Posterior cingulate gyrus (tissue), 11 donors: ENCODE measurements around the gene LMF1.
"Not testable (repeated sequence)": the region's sequence is repeated elsewhere in the genome, so short reads cannot be mapped to it uniquely, and the experiment has no call there.

Experiments used
- DNase-seq, 10 donors: peaks; one replicate each; pipeline versions ENCODE4 v3.0.0 to v3.0.0-alpha.2; 2020 to 2021; ENCODE audit warnings: mixed read lengths in 3 of 10
- intact Hi-C: fragments of 100-400 bp; cut with DNase I; formaldehyde crosslinking; loops from one replicate; pipeline ENCODE4 v1.15.1; 2023

Gene LMF1

DNA sequence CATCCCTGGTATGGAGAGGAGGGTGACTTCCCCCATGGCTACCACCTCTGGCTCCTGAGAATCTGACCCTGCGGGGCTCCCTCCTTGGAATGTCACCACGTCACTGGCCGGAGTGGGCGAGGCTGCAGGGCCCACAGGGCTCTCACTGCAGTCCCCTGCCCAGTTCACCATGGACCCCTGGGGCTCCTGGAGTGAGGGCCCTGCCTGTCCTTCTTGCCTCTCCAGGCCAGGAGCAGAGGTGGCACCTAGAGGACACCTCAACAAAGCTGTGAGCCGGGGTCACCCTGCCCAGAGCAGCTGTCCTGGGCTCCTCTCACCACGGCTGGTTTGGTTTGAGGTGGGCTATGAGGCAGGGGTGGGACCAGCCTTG lies 102.4 kb downstream of the LMF1 start:
- intact Hi-C loops: no loop called here
- peak in 3 of 10 donors; percentile 42 to 57 (median 52) for DNase-seq

DNA sequence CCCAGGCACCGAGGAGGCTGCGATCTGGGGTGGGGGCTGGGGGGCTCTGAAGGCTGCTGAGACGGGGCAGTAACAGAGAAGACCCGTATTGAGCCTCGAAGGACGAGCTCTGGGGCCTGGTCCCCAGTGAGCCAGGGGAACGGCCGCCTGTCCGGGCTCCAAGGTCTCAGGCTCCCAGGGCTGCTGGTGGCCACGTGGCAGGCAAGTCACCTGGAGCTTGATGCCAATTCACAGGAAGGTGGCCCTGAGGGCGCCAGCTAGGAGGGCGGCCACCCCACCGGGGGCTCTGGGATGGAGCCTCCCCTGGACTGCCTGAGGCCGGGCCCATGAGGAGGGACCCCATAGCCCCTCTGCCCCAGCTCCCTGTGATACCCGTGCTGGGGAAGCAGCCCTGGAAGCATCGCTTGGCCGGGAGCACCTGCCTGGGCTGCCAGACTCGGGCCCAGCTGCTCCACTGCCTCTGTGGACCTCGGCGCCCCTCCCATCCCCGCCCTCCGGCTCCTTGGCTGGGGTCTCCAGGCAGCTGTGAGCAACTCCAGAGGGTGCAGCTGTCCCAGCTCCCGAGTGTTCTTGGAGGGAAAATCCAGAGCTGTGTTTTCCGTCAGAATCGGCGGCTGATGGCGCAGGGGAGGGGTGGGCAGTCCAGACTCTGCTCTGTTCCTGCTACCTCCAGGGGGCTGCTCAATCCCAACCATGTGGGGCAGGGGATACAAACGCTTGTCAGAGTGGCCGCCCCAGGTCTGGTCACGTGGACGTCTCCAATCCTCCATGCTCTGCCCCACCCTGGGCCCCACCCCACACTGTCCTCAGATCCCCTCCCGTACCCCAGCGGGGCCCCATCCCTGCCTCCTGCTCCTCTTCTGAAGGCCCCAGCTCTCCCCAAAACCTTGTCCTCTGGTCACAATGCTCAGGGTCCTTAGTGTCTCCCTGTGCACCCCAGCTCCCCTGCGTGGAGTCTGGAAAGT lies 103.1 kb downstream of the LMF1 start:
- DNase-seq: peak in 3 of 10 donors; percentile 67 to 84 (median 69)
- intact Hi-C loops: no loop called here

DNA sequence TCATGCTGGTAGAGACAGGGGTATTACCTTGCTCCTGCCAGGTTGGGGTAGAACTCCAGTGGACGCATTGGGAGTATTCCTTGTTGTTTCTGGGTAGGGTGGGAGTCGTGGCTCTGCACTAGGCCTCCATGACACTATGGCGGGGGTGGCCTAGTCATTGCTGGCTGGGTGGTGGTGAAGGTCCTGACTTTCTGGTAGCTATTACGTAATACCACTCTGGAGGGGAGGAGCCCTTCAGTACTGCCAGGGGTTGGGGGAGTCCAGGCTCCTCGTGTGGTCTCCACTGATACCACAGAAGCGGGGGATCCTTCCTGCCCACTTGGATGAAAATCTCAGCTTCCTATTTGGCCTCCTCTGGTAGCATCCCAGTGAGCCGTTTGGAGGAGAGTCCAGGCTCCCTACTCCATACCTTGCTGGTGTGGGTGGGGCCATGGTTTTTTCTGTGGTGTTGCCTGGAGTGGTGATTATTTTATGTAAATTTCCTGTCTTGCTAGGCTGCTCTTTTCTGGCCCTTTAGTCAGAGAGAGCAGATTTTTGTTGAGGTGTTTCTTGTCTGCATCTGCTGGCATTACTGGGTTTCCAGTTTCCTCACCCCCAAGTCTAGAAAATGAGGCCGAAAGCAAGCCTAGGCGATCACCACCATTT lies 104.4 kb downstream of the LMF1 start:
- intact Hi-C loops: no loop called here
- DNase-seq: peak in 3 of 10 donors; percentile 27 to 46 (median 37)

DNA sequence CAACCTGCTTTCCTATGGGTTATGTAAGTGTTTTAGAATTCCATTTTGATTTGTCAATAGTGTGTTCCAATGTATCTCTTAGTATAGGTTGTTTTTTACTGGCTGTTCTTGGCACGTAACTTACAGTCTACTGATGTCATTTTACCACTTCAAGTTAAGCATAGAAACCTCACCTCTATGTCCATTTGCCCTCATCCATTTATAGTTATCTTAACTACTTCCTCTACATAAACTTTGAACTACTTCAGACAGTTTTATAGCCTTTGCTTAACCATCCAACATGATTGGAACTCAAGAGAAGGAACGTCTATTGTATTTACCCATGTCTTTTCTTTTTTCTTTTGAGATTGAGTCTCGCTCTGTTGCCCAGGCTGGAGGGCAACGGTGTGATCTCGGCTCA lies 105.8 kb downstream of the LMF1 start:
- intact Hi-C loops: no loop called here
- no peak for DNase-seq

DNA sequence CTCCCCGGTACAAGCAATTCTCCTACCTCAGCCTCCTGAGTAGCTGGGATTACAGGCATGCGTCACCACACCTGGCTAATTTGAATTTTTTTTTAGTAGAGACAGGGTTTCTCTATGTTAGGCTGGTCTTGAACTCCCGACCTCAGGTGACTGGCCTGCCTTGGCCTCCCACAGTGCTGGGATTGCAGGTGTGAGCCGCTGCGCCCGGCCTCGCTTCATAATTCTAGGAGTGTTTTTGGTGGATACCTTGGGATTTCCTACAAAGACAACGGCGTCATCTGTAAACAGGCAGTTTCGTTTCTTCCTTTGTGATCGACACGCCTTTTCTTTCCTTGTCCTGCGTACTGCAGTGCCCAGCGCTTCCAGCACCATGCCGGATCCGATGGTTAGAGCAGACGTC lies 109.3 kb downstream of the LMF1 start:
- peak in 4 of 10 donors; percentile 7 to 66 (median 22) for DNase-seq
- intact Hi-C loops: no loop called here

DNA sequence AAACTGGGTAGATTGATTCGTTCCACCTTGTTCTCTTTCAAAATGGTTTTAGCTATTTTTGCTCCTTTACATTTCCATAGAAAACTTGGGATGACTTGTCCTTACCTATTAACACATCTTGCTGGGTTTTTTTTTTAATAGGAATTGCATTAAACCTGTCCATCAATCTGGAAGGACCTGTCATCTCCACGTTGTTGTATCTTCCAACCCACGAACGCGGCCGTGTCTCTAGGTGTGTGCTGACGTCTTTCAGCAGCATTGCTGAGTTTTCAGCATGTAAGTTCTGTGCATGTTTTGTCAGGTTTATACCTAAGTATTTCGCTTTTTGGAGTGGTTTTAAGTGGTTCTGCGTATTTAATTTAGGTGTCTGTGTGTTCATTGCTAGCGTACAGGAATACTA lies 109.9 kb downstream of the LMF1 start:
- intact Hi-C loops: no loop called here
- peak in 3 of 10 donors; percentile 5 to 48 (median 48) for DNase-seq

DNA sequence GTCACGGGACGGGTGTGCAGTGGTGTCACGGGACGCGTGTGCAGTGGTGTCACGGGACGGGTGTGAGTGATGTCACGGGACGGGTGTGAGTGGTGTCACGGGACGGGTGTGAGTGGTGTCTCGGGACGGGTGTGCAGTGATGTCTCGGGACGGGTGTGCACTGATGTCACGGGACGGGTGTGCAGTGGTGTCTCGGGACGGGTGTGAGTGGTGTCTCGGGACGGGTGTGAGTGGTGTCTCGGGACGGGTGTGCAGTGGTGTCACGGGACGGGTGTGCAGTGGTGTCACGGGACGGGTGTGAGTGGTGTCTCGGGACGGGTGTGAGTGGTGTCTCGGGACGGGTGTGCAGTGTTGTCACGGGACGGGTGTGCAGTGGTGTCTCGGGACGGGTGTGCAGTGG lies 111.8 kb downstream of the LMF1 start:
- intact Hi-C loops: not testable (repeated sequence)
- DNase-seq: peak in 3 of 10 donors; percentile 33 to 69 (median 67)

DNA sequence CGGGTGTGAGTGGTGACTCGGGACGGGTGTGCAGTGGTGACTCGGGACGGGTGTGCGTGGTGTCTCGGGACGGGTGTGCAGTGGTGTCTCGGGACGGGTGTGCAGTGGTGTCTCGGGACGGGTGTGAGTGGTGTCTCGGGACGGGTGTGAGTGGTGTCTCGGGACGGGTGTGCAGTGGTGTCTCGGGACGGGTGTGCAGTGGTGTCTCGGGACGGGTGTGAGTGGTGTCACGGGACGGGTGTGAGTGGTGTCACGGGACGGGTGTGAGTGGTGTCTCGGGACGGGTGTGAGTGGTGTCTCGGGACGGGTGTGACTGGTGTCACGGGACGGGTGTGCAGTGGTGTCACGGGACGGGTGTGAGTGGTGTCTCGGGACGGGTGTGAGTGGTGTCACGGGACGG lies 112.3 kb downstream of the LMF1 start:
- intact Hi-C loops: not testable (repeated sequence)
- DNase-seq: peak in 2 of 10 donors; percentile 21 to 69

DNA sequence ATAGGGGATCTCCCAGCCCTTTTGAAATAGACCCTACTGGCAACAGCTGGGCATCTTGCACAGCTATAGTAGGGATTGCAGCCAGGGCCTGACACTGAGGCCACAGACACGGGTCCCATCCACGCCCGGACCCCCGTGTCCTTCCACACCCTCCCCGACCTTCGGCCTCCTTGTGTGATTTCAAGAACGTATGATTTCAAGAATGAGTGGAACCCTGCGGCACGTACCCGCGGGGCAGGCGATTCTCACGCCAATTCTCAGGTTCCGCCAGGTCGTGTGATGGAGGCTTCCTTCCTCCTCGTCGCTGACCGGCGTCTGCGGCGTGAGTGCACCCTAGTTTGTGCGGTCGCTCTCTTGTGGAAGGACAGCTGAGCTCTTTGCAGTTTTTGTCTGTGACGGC lies 114.0 kb downstream of the LMF1 start:
- peak in 2 of 10 donors; percentile 62 to 72 for DNase-seq
- intact Hi-C loops: no loop called here

DNA sequence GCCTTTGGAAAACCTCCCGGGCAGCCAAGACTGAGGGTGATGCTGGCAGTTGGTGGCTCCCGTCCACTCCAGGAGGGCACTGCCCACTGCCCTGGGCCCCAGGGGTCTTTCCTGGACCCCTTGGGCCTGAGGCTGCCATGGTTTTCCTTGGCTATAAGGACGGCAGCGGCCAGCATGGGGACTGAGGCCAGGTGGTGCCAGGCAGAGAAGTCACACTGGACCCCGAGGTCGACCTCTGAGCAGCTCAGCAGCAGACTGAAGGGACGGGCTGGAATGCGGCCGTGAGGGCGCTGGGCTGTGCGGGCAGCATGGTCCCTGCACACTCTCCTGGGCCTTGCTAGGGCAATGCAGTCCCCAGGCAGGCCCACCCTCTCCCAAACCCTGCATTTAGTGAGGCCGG lies 114.7 kb downstream of the LMF1 start:
- intact Hi-C loops: no loop called here
- DNase-seq: peak in 2 of 10 donors; percentile 52 to 67

DNA sequence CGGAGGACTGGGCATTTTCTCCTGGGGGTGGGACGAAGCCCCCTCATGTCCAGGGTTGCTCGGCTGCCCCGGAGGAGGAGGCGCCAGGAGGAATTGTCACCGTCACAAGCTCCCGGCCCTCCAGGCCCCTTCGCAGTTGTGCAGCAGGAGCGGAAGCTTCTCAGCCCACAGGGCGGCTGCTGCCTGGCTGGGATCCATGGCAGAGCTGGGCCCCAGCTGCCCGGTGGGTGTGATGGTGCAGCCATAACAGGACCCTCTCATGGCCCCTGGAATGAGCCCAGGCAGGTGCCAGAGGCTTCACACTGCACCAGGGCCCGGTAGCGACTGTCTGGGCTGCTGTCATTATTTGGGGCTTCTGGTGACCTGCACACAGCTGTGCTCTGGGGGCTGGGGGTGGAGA lies 115.3 kb downstream of the LMF1 start:
- DNase-seq: peak in 1 of 10 donors; percentile 49
- intact Hi-C loops: no loop called here

DNA sequence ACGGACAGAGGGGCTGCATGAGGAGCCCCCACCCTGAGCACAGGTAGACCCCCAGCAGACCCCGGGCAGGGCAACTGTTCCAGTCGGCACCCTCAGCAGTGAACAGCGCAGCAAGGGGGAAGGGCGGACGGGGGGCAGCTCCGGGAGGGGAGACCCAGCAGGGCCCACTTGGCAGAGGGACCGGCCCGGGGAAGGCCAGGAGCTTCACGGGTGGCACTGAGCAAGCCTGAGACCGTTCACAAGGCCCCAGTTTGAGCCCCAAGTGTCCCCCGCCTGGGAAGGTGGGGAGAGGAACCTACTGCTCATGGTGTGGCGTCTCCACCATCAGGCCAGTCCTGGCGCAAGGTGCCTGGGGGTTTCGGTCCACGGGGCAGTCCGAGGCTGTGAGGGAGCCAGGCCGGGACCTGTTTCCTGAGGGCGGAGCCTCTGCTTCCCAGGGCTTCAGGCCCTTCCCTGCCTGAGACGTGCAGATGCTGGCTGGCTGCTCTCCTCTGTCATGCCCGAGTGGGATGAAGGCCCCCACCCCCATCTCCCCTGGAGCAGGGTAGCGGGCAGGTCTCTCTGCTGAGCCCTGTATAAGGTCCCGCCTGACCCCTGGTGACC lies 115.9 kb downstream of the LMF1 start:
- DNase-seq: peak in 1 of 10 donors; percentile 65
- intact Hi-C loops: no loop called here

DNA sequence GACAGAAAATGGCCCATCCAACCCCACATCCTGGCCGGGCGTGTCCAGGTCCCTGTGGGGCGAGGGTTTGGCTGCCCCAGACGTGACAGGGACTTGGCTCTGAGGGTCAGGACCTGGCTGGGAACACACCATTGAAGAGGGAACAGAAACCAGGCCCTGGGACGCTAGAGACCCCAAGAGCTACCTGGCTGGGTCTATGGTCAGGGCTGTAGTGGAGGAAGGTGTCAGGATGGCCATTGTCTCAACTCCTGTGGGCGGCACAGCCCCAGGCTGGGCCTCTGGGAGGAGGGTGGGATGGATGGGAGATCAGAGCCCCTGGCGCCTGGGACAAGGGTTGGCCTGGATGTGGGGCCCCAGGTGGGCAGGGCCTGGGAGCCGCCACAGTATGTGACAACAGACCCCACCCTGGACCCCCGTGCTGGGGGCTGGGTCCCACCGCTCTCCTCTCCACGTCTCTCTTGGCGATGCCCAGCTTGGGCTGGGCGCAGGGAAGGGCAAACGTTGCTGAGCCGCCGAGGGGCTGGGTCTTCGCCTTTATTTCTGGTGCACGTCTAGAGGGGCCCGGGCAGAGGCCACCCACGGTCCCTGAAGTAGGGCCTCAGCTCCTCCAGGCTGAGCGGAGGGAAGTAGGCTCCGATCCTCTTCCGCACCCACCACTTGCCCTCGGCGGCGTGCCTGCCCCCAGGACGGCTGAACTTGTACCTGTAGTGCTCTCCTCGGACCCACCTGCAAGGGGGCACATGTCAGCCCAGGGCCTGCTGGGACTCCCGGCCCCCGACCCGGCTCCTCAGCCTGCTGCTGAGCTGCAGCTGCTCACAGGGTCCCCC lies 116.6 kb downstream of the LMF1 start:
- peak in 1 of 10 donors; percentile 39 for DNase-seq
- intact Hi-C loops: no loop called here

DNA sequence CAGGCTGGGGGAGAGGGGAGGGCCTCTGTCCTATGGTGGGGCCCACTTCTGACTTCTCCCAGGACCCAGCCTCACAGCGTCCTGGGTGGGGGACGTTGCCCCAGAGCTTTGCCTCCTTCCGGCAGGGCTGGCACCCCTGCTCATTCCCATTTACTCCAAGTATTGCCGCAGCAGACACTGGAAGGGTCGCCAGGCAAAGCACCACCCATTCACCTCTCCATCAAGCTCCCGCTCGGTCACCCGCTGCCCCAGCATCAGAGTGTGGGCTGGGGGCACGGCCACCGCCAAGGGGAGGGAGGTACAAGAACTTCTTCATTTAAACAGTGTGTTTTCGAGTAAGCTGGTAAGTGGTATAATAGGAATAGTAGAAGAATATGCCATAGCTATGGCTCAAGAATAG lies 117.5 kb downstream of the LMF1 start:
- peak in 3 of 10 donors; percentile 66 to 85 (median 71) for DNase-seq
- intact Hi-C loops: no loop called here

DNA sequence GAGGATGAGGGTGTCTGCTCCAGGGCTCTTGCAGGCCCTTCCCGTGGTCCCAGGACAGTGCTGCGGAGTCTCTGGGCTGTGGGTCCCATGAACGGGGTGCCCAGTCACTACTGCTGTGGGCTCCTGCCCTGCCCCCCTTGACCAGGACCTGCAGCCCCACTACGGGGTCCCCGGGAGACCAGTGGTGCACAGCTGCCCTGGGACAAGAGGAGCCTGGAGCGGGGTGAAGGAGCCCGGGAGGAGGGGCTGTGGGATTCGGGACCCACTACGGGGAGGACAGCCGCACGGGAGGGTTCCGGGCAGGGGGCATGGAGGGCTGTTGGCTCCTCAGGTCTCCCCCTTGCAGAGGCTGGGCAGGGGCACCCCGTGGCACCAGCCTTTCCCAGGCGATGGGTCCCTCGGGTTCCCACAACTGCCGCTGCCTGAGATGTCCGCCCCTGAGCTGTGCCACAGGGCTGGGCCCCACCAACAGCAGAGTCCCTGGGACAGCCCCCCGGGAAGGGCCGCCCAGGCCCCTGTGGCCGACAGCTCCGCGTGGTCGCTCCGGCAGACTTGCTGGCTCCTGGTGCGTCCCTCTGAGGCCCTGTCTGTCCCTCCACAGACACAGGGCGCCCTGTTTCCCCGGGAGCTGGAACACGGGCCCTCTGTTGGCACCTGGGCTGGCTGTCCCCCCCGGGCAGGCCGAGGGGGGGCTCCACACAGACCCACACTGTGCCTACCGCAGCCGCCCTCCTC lies 118.2 kb downstream of the LMF1 start:
- DNase-seq: peak; percentile 32 to 95 (median 68)
- intact Hi-C loops: no loop called here

DNA sequence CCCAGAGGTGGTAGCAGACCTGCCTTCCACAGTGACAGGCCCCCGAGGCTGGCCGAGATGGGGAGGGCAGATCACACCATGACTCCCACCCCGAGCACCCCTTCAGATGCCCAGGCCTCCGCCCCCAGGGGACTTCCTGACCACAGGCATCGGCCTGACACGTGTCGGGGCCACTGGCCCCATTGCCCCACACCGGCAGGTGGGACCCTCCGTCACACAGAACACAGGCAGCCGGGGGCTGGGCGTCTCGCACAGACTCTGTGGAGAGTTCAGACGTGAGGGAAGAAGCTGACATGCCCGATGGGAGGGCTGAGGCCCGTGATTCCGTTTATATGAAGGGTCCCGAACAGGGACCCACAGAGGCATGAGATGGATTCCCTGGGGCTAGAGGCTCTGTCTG lies 118.9 kb downstream of the LMF1 start:
- intact Hi-C loops: no loop called here
- peak in 2 of 10 donors; percentile 55 to 66 for DNase-seq

DNA sequence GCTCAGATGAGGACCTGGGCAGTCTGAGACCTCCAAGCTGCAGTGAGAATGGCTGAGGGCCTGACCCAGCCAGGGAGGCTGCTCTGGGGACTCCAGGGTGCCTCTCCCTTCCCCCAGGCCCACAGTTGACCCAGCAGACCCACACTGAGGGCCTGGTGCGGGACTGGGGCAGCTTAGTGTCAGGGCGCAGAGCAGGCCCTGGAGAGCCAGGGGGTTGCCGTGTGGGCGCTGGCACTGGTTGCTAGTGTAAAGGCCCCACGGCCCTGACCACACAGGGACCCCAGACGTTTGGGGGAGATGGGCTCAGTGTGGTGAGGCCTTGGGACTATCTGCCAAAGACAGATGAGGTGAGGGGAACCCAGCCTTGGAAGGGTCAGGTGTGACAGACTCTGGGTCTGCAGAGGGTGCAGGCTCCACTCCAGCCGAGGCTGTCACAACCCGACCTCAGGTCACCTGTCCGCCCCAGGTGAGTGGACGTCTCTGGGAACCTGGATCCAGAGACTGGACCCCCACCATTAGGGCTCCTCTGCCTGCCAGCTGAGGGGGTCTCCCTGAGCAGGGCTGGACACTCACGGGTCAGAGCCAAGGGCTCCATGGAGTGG lies 119.5 kb downstream of the LMF1 start:
- intact Hi-C loops: no loop called here
- peak in 2 of 10 donors; percentile 35 to 67 for DNase-seq

DNA sequence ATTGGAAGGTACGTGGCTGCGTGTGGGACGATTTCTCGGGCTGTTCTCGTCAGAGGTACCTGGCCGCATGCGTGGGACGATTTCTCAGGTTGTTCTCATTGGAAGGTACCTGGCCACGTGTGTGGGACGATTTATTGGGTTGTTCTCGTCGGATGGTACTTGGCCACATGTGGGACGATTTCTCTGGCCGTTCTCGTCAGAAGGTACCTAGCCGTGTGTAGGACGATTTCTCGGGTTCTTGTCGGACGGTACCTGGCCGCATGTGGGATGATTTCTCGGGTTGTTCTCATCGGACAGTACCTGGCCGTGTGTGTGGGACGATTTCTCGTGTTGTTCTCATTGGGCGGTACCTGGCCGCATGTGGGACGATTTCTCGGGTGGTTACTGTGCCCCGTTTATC lies 120.1 kb downstream of the LMF1 start:
- DNase-seq: peak in 2 of 10 donors; percentile 61 to 67
- intact Hi-C loops: no loop called here
